GM11168 (cell line): ENCODE data around the gene ZNF174.

Experiments used
- in situ Hi-C: fragments of 300-500 bp; cut with MboI; formaldehyde crosslinking; loops from one replicate; pipeline ENCODE4 v1.12.0; 2022; ENCODE audit warnings: low sequenced_read_pairs; ENCODE audit not compliant: unreplicated experiment

ZNF174 gene

DNA sequence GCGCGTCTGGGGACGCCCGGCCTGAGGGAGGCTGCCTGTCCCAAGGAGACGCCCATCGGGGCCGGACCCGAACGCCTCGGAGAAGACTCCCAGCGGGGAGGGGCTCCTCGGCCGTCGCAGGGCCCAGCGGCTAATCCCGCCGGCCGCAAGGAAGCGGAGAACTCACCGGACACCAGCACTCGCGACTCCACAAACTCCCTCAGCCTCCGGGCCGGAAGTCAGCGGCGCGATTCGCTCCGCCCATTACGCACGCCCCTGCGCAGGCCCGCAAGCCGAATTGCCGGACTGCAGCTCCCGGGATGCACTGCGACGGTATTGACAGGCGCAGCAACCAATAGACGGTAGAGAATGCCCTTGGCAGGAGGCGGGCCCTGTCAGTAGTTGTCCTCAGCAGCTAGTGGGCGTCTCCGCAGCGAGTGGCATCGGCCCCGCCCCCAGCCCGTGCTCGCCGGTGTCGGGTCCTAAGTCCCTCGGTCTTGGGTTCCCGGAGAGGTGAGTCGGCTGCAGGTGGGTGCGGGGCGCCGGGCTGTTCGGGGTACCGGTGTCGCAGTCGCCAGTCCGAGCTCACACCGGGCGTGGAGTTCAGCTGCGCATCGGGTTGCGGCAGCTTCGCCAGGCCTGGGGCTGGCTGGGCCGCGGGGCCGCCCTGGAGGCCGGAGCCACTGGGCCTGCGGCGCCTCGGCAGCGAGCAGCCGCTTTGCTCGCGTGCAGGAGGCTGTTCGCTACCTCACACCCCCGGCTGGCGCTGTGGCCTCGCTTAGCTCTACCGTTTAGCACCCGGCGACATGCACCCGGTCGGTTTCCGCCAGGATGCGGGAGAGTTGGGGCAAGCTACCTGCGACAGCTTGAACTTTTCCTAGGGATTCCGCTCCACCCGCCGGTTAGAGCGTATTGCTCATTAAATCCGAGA lies at the start of gene ZNF174, which contains the start of gene ZSCAN32:
TSS of gene ZNF174 (plus strand) at position 437 of the 910 bp plus-strand sequence. CDS start 790 bp downstream, outside the sequence.
TSS of gene ZSCAN32 (minus strand) at position 226 of the 910 bp plus-strand sequence. CDS start 3,447 bp downstream, outside the sequence.
- in situ Hi-C loops: no loop called here

- in situ Hi-C loops: no loop called here
Observed at GRCh38 chr16:3355589-3355988, 45.4 kb upstream of the ZNF174 start, which contains the start of gene OR2C1. TSS of gene OR2C1 (plus strand) at chr16:3355889. CDS start at chr16:3355941, 52 bp downstream.

GRCh38 chr16:3356118-3356517 lies 44.9 kb upstream of the ZNF174 start:
- in situ Hi-C loops: no loop called here

- in situ Hi-C loops: no loop called here
Observed at GRCh38 chr16:3358871-3359270, 42.1 kb upstream of the ZNF174 start.

DNA sequence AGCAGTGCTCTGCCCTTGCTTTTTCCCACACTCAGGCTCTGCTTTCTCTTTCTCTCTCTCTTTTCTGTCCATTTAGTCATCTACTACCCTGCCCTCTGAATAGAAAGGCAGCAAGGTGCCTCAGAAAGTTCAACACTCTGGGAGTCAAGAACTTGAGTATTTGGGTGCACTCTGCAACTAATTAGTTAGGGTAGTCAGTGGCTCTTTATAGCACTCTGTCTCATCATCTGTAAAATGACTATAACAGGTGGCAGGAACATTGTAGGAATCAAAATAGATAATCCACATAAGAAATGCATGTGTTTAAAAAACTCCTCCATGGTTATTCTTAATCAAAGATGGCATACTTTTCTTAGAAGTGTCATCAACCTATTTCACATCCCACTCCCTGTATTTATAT lies 38.1 kb upstream of the ZNF174 start:
- in situ Hi-C loops: no loop called here

- in situ Hi-C loops: no loop called here
Observed at GRCh38 chr16:3363793-3364192, 37.2 kb upstream of the ZNF174 start.

DNA sequence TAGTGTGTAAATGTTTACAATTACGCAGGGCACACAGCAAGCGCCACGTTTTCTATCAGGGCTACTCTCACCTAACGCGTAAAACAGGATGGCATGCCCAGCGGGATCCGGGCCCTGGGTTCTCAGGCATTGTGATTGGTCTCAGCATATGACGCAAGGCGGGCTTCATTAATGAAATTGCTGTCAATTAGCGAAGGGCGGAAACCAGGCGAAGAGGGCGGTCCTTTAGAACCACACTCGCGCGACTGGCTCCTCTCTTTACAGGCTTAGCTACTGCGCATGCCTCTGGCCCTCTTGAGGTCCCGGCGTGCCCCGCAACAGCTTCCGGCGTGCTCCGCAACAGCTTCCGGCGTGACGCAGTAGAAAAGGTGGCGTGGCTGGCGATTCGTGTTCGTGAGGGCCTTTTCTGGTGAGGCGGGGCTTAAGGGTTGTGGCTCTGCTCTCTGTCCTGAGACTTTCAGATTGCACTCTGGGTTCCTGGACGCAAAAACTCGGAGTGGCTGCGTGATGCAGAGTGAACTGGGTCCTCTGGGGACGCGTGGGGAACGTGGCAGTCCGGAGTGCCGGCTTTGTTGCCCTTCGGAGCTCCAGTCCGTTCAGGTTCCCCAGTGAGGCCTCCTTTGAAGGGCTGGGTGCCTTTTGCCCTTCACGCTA lies 36.1 kb upstream of the ZNF174 start:
- in situ Hi-C loops: no loop called here

GRCh38 chr16:3369073-3369472 lies 31.9 kb upstream of the ZNF174 start:
- in situ Hi-C loops: no loop called here

- in situ Hi-C loops: no loop called here
Observed at GRCh38 chr16:3375680-3376079, 25.3 kb upstream of the ZNF174 start.

DNA sequence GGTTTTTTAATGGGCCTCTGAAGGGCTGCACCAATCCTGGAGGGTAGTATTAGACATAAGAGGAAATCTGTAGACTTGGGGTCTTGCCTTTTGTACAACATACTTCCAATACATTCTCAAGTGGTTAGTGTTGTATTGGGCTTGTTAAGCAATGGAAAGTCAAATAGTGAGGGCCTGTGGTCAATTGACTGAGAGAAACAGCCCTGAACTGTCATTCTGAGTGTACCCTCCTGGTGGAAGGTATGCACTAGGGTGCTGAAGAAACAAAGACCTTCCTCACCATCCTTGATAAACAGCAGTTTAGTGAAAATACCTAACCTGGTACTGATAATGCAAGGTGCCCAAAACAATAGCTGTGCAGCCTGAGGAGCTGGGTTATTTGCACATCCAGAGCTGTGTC lies 23.1 kb upstream of the ZNF174 start:
- in situ Hi-C loops: no loop called here

DNA sequence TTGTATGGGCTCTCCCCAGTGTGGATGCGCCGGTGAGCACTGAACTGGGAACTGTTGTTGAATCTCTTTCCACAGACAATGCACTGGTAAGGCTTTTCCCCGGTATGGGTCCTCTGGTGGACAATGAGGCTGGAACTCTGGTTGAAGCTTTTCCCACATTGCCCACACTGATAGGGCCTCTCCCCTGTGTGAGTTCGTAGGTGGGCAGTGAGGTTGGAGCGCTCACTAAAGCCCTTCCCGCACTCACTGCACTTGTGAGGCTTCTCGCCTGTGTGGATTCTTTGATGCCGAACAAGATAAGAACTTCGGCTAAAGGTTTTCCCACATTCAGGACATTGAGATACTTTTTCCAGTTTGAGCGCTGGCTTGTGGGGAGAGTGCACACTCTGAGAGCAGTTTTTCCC lies 18.0 kb upstream of the ZNF174 start:
- in situ Hi-C loops: no loop called here

- in situ Hi-C loops: no loop called here
Observed at GRCh38 chr16:3388325-3388724, 12.7 kb upstream of the ZNF174 start.

DNA sequence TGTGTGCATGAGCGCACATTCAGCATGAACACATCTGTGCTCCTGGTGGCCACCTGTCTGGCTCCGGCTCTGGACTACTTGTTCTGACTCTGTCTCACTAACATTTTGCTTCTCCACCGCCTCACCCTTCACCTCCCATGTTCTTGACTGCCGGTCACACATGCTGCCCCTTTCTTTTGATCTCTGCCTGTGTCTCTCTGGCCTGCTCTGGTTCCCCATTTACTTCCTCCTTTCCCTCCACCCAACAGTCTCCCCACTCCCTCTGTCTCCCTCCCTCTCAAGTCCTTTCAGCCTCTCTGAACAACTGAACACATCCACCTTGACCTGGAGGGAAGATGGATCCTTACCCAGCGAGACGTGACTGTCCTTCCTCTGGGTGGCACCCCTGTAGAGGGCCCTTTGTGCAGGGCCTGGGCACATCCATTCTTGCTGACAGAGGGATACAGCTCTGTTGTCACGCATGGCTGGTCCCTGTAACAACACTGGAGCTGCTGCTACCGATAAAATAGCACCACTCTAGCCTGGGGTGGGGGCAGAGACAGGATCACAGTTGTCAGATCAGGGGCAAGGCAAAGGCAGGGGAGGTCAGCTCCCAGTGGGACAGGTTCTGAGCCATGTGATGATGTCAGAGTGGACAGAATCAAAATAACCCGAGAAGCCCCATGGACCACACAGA lies 11.2 kb upstream of the ZNF174 start:
- in situ Hi-C loops: no loop called here

DNA sequence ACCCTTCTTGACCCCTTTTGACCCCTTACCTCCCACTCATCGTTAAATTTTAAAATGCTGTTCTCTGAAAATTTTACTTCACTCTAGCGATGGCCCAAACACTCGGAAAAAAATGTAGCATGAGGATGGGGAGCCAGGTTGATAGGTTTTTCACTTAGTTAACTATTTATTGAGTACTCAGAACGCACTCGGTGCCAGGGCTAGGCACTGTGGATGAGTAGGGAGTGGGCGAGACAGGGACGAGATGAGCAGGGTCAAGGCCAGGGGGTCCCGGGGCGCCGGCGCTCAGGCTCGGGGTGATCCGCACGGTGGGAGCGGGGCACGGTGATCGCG lies 603 bp upstream of the ZNF174 start:
- in situ Hi-C loops: no loop called here

DNA sequence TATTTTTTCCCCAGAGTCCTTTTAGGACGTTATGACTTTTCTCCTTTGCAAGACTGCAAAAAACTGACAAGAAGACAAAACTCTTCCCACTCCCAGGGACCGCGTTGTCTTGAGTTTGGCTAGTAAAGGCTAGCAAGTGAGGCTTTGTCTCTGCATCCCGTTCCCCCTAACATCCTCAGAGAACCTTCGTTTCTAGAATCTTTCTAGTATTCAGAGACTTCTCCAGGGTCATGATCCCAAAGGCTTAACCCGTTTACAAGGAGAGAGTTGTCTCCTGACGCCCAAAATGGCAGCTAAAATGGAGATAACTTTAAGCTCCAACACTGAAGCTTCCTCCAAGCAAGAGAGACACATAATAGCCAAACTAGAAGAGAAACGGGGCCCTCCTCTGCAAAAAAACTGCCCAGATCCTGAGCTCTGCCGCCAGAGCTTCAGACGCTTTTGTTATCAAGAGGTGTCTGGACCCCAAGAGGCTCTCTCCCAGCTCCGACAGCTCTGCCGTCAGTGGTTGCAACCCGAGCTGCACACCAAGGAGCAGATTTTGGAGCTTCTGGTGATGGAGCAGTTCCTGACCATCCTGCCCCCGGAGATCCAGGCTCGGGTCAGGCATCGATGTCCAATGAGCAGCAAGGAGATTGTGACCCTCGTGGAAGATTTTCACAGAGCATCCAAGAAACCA lies 843 bp downstream of the ZNF174 start:
- in situ Hi-C loops: no loop called here

DNA sequence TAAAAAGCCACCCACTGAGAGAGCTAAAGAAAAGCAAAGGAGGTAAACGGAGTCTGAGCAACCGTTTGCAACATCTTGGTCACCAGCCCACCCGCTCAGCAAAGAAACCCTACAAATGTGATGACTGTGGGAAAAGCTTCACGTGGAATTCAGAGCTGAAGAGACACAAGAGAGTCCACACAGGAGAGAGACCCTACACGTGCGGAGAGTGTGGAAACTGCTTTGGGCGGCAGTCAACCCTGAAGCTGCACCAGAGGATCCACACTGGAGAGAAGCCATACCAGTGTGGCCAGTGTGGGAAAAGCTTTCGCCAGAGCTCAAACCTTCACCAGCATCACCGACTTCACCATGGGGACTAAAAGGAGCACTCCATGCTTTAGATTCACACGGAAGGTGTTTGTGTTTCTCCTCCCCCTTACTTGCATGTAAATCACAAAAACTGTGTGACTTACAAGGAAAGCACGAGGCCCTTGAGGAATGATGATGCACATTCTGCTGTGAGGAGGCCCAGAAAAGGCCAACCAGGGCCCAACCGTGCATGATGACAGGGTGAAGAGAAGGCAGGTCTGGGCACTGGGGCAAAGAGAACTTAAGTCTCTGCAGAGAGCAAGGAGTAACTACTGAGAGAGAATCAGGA lies 7.7 kb downstream of the ZNF174 start:
- in situ Hi-C loops: no loop called here

GRCh38 chr16:3413730-3414379 lies 12.8 kb downstream of the ZNF174 start:
- in situ Hi-C loops: no loop called here

GRCh38 chr16:3431779-3432219 lies 30.8 kb downstream of the ZNF174 start:
- in situ Hi-C loops: no loop called here

DNA sequence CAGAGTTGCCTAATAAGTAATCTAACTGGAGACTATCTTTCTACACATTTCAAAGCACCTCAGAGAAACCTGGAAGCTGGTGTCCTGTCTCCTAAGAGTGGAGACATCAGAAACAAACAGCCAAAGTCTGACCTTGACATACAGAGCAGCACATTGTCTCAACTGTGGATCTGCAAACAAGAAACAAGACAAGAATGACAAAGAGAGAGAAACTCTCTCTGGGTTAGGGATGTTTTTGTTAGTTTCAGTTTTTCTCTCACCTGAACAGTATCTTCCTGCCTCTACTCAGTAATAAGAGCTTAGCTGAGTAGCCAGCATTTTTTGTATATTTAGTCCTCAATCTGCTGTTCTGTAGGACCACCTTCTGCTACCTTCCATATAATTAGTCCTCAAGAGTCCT lies 33.4 kb downstream of the ZNF174 start:
- in situ Hi-C loops: no loop called here
